Suprapubic skin (tissue), 4 donors: ENCODE results near the gene RPL22. TPM values are rescaled to one million over a fixed set of nuclear protein-coding genes. Genes with fewer than 3 reads are reported as not detected.
A peak's percentile ranks its signal among the peaks of the same experiment; 100 is the strongest.

Experiments used
- DNase-seq, 2 donors: peaks; one replicate each; pipeline ENCODE4 v3.0.0-alpha.2; 2019; ENCODE audit warnings: low spot score in 2 of 2
- H3K27ac ChIP-seq: fragments of 200-600 bp; sonication (generic); one replicate; pipeline ENCODE4 v1.5.1; 2019
- H3K27me3 ChIP-seq: fragments of 200-600 bp; sonication (generic); one replicate; pipeline ENCODE4 v1.5.1; 2019
- H3K36me3 ChIP-seq: fragments of 200-600 bp; sonication (generic); one replicate; pipeline ENCODE4 v1.5.1; 2019
- H3K4me1 ChIP-seq: fragments of 200-600 bp; sonication (generic); one replicate; pipeline ENCODE4 v1.5.1; 2019
- H3K4me3 ChIP-seq: fragments of 200-600 bp; sonication (generic); one replicate; pipeline ENCODE4 v1.5.1; 2019; ENCODE audit warnings: mild to moderate bottlenecking
- H3K9me3 ChIP-seq: fragments of 200-600 bp; sonication (generic); one replicate; pipeline ENCODE4 v1.5.1; 2019
- EP300 ChIP-seq: sonication (generic); formaldehyde crosslinking; IDR thresholded peaks from one replicate; pipeline ENCODE4 v1.6.1; 2017; ENCODE audit warnings: antibody characterized with exemption
- POLR2A ChIP-seq, 2 donors: fragments of 450-650 bp; IDR thresholded peaks; one replicate each; pipeline ENCODE4 v1.6.1; 2017; ENCODE audit warnings: antibody characterized with exemption in 2 of 2, mild to moderate bottlenecking in 2 of 2, moderate library complexity in 2 of 2
- POLR2AphosphoS5 ChIP-seq, 3 donors: sonication (generic); formaldehyde crosslinking; IDR thresholded peaks; one replicate each; pipeline ENCODE4 v1.6.1; 2017; ENCODE audit warnings: antibody characterized with exemption in 3 of 3
- WGBS: methylation state at CpG from one replicate; pipeline ENCODE4 v1.1.5; 2018; 5-methylcytosine and 5-hydroxymethylcytosine counted together
- total RNA-seq, 4 donors: library from RNA; depleted of rRNA; stranded (reverse); fragments of >200 nt; gene quantifications; one replicate each; pipeline ENCODE4 v1.1.0, GENCODE V29; 2016
- TF ChIP-seq, protein P1 (sequence below), 2 donors: fragments of 200-600 bp in 1 of 2; fragments of 450-650 bp in 1 of 2; sonication (generic) in 1 of 2; IDR thresholded peaks; one replicate each; pipeline ENCODE4 v1.5.1; 2016 to 2019; ENCODE audit warnings: antibody characterized with exemption in 2 of 2, mild to moderate bottlenecking in 1 of 2, moderate library complexity in 1 of 2

RPL22 gene
- total RNA-seq, 4 donors from 2014 or later, result 152 to 206 (median 171) TPM

DNA sequence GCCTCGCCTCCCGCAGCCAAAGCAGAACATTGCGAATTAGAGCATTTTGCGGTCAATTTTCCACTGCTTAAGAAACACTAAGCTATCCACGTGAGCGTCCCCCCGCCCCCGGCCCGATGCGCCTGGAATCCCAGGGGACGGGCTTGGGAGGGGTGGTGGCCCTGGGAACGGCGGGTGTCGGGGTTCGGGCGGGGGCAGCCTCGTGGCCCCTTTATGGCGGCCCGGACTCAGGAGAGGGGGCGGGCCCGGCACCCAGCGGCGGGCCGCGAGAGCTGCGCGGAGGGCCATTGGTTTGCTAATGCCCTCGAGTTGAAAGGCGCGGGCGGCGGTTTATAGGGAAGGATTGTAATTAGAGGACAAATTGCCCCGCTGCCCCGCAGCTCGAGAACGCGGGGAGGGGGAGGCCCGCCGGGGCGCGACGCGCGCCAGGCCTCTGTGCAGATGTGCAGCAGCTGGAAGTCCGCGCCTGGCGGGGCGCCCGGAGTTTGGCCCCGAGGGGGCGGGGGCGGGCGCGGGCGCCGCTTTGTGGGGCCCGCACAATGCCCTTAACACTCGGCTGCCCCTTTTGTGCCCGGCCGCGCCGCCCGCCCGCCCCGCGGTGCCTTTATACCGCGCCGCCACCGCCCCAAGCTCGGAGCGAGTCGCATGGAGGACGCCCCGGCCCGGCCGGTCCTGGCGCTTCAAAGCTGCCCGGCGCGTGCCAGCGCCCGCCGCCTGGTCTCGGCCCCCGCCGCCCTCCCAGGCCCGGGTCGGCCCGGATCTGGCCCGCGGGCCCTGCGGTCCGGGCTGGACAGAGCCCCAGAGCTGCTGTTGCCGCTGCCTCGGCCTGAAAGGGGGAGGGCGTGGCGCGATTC, 42.7 kb upstream of the RPL22 start:
- Histone ChIP-seq H3K4me1 (peaks cover 38% of the 10 kb centered on the region), H3K27ac (no peak overlapping the region), H3K27me3 (peaks cover 76% of the 10 kb centered on the region), H3K4me3 (peak overlapping the region; percentile 34), H3K36me3 (no peaks in the 10 kb centered on the region), H3K9me3 (no peaks in the 10 kb centered on the region)
- TF ChIP-seq EP300, result no peak
- TF ChIP-seq POLR2A (IDR thresholded peaks at IDR 0.05), result no peak
- TF ChIP-seq, protein P1, sequence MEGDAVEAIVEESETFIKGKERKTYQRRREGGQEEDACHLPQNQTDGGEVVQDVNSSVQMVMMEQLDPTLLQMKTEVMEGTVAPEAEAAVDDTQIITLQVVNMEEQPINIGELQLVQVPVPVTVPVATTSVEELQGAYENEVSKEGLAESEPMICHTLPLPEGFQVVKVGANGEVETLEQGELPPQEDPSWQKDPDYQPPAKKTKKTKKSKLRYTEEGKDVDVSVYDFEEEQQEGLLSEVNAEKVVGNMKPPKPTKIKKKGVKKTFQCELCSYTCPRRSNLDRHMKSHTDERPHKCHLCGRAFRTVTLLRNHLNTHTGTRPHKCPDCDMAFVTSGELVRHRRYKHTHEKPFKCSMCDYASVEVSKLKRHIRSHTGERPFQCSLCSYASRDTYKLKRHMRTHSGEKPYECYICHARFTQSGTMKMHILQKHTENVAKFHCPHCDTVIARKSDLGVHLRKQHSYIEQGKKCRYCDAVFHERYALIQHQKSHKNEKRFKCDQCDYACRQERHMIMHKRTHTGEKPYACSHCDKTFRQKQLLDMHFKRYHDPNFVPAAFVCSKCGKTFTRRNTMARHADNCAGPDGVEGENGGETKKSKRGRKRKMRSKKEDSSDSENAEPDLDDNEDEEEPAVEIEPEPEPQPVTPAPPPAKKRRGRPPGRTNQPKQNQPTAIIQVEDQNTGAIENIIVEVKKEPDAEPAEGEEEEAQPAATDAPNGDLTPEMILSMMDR (IDR thresholded peaks at IDR 0.05), result no peak
- TF ChIP-seq POLR2AphosphoS5 (IDR thresholded peaks at IDR 0.05), result no peak
- 7% methylated on average over 5 of the region's 99 CpGs for WGBS
- DNase-seq, result no peak

DNA sequence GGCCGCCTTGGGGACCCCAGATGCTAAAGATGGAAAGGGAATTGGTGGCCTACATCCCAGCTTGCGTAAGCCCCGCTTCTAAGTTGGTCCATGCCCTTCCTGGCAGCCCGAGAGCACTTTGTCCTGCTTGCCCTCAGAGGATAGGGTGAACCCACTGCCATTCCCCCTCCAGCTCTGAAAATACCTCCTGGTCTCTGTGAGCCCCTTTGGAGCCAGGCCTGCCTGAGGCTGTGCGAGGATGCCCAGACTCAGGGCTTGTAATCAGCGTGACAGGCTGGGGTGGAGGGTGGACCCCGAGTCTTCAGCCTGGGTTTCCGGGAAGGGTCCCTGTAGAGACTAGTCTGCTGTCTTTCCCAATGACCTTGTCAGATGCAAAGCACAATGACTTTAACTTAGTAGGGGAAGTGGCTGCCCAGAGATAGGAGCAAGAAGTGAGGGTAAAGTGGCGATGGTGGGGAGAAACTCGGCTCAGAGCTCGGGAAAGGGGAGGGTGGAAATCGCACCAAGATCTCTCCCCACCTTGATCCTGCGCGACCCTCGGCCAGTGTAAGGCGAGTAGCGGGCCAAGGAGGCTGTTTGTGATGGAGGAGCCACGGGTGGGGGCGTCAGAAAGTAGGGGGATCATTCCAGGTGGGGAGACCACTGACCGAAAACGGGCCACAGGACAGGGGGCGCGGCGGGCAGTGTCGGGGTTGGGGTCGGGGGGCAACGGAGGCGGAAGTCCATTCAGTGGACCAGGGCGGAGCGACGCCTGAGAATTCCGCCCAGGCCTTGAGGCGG, 41.9 kb upstream of the RPL22 start:
- DNase-seq, result no peak
- Histone ChIP-seq H3K27ac (no peak overlapping the region), H3K36me3 (no peaks in the 10 kb centered on the region), H3K27me3 (peaks cover 72% of the 10 kb centered on the region), H3K4me1 (peaks cover 33% of the 10 kb centered on the region), H3K4me3 (no peak overlapping the region), H3K9me3 (no peaks in the 10 kb centered on the region)
- no peak for TF ChIP-seq POLR2AphosphoS5 (IDR thresholded peaks at IDR 0.05)
- TF ChIP-seq, protein P1 (IDR thresholded peaks at IDR 0.05), result no peak
- 43% methylated on average over 17 of the region's 33 CpGs for WGBS

DNA sequence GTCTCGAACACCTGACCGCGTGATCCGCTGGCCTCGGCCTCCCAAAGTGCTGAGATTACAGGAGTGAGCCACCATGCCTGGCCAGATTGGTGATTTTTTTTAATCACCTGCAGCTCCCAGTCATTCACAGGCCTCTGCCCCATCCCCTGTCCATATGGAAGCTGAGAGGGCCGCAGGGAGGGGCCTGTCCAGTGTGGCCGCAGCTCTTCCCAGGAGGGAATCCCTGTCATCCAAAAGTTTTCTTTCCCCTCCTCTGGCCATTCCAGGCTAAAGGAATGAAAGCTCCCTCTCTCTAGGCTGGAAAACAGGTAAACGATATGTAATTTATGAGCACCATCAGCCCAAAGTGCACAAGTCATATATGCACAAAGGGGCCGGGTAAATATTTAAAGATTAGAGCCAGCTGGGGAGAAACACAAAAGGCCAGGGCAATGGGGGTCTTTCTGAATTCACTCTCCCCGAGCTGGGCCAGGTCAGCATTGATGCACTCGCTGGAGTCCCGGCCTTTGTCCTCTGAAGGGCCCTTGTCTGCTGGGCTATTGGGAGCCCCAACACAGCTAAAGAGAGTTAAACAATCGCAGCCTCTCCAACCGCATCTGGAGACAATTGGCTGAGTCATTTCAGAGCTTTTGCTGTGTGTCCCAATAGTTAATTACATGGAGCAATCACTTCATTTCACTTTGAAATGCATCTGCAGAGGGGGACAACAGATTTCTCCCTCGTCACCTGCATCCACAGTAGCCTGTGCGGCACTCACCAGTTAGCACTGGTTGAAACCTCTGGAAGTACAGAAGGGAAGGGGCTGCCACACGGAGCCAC, 40.8 kb upstream of the RPL22 start:
- Histone ChIP-seq H3K9me3 (no peaks in the 10 kb centered on the region), H3K36me3 (no peaks in the 10 kb centered on the region), H3K27me3 (peaks cover 61% of the 10 kb centered on the region), H3K4me3 (no peak overlapping the region), H3K27ac (no peak overlapping the region), H3K4me1 (peaks cover 27% of the 10 kb centered on the region)
- WGBS, result 63% methylated on average over 17 of the region's 17 CpGs
- TF ChIP-seq, protein P1 (IDR thresholded peaks at IDR 0.05), result no peak
- no peak for TF ChIP-seq POLR2AphosphoS5 (IDR thresholded peaks at IDR 0.05)
- no peak for DNase-seq

DNA sequence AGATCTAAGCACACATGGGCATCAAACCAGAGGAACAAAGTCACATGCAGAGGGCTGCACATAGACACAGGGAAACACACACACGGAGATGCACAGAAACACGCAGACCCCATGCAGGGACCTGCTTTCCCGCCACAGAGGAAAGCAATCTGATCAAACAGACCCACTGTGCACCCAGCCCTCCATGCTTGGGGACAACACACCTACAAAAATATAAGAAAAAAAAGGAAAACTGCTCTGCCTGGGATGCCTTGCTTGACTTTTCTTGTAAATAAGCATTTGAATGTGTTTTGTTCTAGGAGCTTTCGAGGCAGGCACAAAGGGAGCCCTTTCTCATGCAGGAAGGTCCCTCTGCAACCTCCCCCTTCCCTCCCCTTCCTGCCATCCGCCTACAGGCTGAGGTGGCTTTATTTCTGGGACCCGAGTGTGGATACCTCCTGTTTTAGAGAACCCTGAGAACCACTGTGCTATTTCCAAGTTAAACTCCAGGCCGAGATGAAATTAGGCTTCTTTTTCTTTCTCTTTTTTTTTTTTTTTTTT, 39.9 kb upstream of the RPL22 start:
- DNase-seq, result no peak
- H3K9me3 ChIP-seq, result no peaks in the 10 kb centered on the region
- 65% methylated on average over 7 of the region's 7 CpGs for WGBS
- H3K36me3 ChIP-seq, result no peaks in the 10 kb centered on the region
- no peak overlapping the region for H3K27ac ChIP-seq
- no peak overlapping the region for H3K4me3 ChIP-seq
- peaks cover 30% of the 10 kb centered on the region for H3K4me1 ChIP-seq
- H3K27me3 ChIP-seq, result peaks cover 52% of the 10 kb centered on the region
- TF ChIP-seq, protein P1 (IDR thresholded peaks at IDR 0.05), result no peak
- TF ChIP-seq EP300 (no peak), POLR2A (IDR thresholded peaks at IDR 0.05) (no peak), POLR2AphosphoS5 (IDR thresholded peaks at IDR 0.05) (no peak)
